Measurements from ENCODE around the gene UBLCP1. TPM values are rescaled to one million over a fixed set of nuclear protein-coding genes. Genes with fewer than 3 reads are reported as not detected.

UBLCP1 gene
- polyA plus RNA-seq, 4 donors = 42.8 to 55.6 (median 50.4) TPM

- no peak for DNase-seq (ENCODE audit: low read depth in 4 of 4, low spot score in 3 of 4)
Measured at GRCh38 chr5:159309689-159310433, 46.8 kb downstream of the UBLCP1 start.

- DNase-seq (ENCODE audit: low read depth in 4 of 4, low spot score in 3 of 4) = peak in 1 of 4 donors; percentile 26
Measured at GRCh38 chr5:159310511-159310910, 47.4 kb downstream of the UBLCP1 start.

- no peak for DNase-seq (ENCODE audit: low read depth in 4 of 4, low spot score in 3 of 4)
Measured at GRCh38 chr5:159311063-159311462, 48.0 kb downstream of the UBLCP1 start.

DNA sequence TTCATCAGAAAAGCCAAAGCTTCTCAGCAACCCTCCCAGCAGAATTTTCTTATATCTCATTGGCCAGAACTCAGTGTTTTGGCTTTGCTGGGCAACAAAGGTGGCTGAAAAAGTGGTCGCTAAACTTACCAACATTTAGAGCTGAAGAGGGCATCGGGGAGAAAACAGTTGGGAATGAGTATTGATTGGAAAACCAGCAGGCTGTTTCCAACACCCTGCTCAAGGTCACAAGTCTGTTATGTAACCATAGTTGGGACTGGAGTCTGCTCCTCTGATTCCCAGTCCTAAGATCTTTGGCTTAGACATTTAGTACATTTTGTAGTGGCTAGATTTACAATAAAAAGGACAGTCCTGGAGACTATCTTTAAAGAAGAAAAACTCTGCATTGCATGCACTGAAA, 50.1 kb downstream of the UBLCP1 start:
- DNase-seq (ENCODE audit: low read depth in 4 of 4, low spot score in 3 of 4) = no peak

- peak in 1 of 4 donors; percentile 42 for DNase-seq (ENCODE audit: low read depth in 4 of 4, low spot score in 3 of 4)
Measured at GRCh38 chr5:159316519-159317383, 53.7 kb downstream of the UBLCP1 start.

- DNase-seq (ENCODE audit: low read depth in 4 of 4, low spot score in 3 of 4) = no peak
Measured at GRCh38 chr5:159317849-159318248, 54.8 kb downstream of the UBLCP1 start.

DNA sequence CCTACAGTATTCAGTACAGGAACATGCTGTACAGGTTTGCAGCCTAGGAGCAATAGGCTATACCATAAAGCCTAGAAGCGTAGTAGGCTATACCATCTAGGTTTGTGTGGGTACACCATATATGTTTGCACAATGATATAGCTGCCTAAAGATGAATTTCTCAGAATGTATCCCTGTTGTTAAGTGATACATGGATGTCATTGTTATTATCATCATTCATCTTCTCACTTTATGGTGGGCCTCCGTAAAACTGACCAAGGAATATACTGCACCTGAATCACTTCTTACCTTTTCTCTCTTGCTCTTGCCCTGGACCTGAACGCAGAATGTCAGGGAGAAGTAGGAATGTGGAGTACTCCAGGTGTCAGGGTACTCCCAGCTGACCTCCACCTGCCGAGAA, 55.4 kb downstream of the UBLCP1 start:
- DNase-seq (ENCODE audit: low read depth in 4 of 4, low spot score in 3 of 4) = no peak

- DNase-seq (ENCODE audit: low read depth in 4 of 4, low spot score in 3 of 4) = no peak
Measured at GRCh38 chr5:159319363-159319762, 56.3 kb downstream of the UBLCP1 start.

GRCh38 chr5:159319832-159320231, 56.7 kb downstream of the UBLCP1 start:
- no peak for DNase-seq (ENCODE audit: low read depth in 4 of 4, low spot score in 3 of 4)

DNA sequence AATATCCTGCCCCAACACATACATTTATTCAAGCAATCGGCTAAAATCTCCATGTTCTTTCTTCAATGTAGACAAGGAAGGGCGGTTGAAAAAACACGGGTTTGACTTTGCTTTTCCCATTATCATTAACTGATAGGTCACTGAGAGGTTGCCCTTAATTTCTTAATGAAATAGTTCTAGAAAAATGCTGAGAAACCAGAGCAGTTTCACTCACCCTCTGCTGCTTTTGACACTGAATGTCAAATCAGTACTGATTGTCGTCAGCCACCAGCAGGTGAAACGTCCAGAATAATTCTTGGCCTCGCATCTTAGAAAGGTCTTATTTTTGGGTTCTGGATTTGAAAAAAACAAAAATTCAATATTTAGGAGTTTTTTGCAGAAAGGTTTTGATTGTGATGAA, 59.1 kb downstream of the UBLCP1 start:
- DNase-seq (ENCODE audit: low read depth in 4 of 4, low spot score in 3 of 4) = no peak

DNA sequence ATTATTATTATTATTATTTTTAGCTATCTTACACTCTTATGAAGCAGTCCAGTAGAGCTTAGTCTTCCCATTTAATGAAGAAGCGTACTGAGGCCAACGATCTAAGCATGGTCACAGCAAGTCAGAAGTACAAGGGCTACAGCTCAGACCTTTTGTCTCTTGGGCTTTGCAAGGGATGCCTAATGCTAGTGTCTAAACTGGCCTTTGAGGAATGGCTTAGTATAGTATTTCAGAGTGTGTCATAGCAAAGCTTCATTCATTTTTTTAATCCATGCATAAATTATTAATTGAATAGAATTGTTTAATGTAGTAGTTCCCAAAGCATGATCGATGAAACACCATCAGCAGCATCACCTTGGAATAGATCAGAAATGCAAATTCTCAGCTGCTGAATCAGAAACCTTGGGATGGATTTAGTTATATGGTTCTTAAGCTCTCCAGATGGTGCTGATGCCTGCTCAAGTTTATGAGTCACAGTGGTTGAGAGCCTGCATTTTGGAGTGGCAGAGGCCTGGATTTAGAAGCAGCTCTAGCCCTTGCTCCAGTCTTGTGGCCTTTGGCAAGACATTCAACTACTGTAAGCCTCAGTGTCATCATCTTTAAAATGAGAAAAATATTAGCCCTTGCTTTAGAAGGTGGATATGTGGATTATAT, 61.1 kb downstream of the UBLCP1 start:
- DNase-seq (ENCODE audit: low read depth in 4 of 4, low spot score in 3 of 4) = no peak

GRCh38 chr5:159324986-159325385, 61.9 kb downstream of the UBLCP1 start:
- no peak for DNase-seq (ENCODE audit: low read depth in 4 of 4, low spot score in 3 of 4)

- DNase-seq (ENCODE audit: low read depth in 4 of 4, low spot score in 3 of 4) = no peak
Measured at GRCh38 chr5:159330131-159330800, 67.2 kb downstream of the UBLCP1 start, which contains the start of gene IL12B. Gene IL12B (minus strand): TSS chr5:159330487. CDS start chr5:159326782, 3,705 bp downstream.

GRCh38 chr5:159331093-159331973, 68.2 kb downstream of the UBLCP1 start:
- no peak for DNase-seq (ENCODE audit: low read depth in 4 of 4, low spot score in 3 of 4)

- no peak for DNase-seq (ENCODE audit: low read depth in 4 of 4, low spot score in 3 of 4)
Measured at GRCh38 chr5:159332800-159333544, 69.9 kb downstream of the UBLCP1 start.

DNA sequence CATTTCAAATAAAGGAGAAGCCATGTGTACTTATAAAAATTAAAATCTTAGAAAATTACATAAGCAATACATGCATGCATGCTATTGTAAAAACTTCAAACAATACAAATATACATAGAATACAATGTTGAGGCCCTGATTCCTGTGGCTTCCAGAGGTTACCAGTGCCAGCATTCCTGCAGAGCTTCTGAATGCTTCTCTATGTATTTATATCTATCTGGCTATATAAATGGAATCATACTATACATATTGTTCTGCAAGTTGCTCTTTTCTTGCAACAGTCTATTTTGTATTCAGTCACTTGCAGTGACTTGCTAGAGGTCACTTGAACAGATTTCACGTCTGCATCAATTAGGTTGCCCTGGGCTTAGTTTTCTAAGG, 70.4 kb downstream of the UBLCP1 start:
- DNase-seq (ENCODE audit: low read depth in 4 of 4, low spot score in 3 of 4) = no peak

Data from right renal pelvis (tissue), 4 donors.